ENCODE data around the gene RIMS4. TPM values are rescaled to one million over a fixed set of nuclear protein-coding genes. Genes with fewer than 3 reads are reported as not detected.

RIMS4 gene
- total and polyA plus RNA-seq, 9 of the 15 experiments (the other 6 are each of a cell fraction or from before 2014, with no cell fraction given): 0.04 TPM; not detected in 8

DNA sequence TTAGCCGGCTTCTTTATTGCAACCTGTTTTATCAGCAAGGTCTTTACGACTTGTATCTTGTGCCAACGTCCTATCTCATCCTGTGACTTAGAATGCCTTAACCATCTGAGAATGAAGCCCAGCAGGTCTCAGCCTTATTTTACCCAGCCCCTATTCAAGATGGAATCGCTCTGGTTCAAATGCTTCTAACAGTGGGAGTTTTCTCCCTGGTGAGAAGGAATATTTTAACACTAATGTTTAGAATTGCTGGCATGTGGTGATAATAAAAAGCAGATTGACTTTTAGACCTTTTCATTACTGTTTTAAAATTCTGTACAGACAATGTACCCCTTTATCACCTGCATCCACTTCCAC lies 74.6 kb downstream of the RIMS4 start:
- H2AFZ ChIP-seq (ENCODE audit: low read depth, low read length): peak overlapping the region; percentile 95
- H3K9me3 ChIP-seq (replicated peaks; ENCODE audit: control insufficient read depth, insufficient read depth, low read depth, low read length): no peaks in the 10 kb centered on the region; the same call in 1 of the 2 replicates
- H3K27me3 ChIP-seq (ENCODE audit: control insufficient read depth in 2 of 2, insufficient read depth in 2 of 2, low read length in 2 of 2): peaks cover 5 to 11% of the 10 kb centered on the region in 2 experiments; a peak in 4 of 5 replicates
- H3K4me3 ChIP-seq: no peak overlapping the region
- WGBS (ENCODE audit: insufficient coverage, low coverage, missing lambda C conversion rate): 43% methylated on average over 4 of the region's 4 CpGs
- ATAC-seq (no peak), FAIRE-seq (no peak), DNase-seq (ENCODE audit: extremely low read depth in 1 of 4, low spot score in 3 of 4) (no peak)
- CTCF ChIA-PET (ENCODE audit: low intra/inter-chr PET ratio): interaction anchor here (6.8 kb wide), 1 partner anchor 50 kb away, joined by 58 read pairs; no protein-coding TSS in a partner anchor
- no peaks in the 10 kb centered on the region for H3K79me2 ChIP-seq (ENCODE audit: control insufficient read depth, insufficient read depth, low read length)
- H3K4me1 ChIP-seq (replicated peaks in 1 of 2; ENCODE audit: control insufficient read depth in 2 of 2, insufficient read depth in 2 of 2, low read length in 2 of 2): no peaks in the 10 kb centered on the region; a peak in 1 of 5 replicates
- no peaks in the 10 kb centered on the region for H3K9me1 ChIP-seq (ENCODE audit: control insufficient read depth, insufficient read depth, low read length)
- BruUV-seq (replicated peaks): no TSS peak
- H3K36me3 ChIP-seq (ENCODE audit: control insufficient read depth, insufficient read depth, low read length): no peaks in the 10 kb centered on the region
- intact Hi-C loops (cut with micrococcal nuclease): no loop called here
- no peaks in the 10 kb centered on the region for H4K20me1 ChIP-seq (replicated peaks; ENCODE audit: control insufficient read depth, insufficient read depth, low read length)
- POLR2A ChIA-PET: no interaction called here
- H3K9ac ChIP-seq (ENCODE audit: insufficient read depth in 1 of 2, low read depth in 2 of 2, low read length in 2 of 2): no peak overlapping the region
- in situ Hi-C loops (cut with MboI): no loop called here
- peak overlapping the region; percentile 72 for H3K4me2 ChIP-seq (ENCODE audit: insufficient read depth, low read length)
- H3K27ac ChIP-seq (ENCODE audit: extremely low read depth, low read depth, low read length): no peak overlapping the region
- TF ChIP-seq SMAD4 (CRISPR knock-in tag; conservative IDR thresholded peaks at IDR 0.05): peak; percentile 45; the same call in 1 of the 2 replicates
- peak; percentile 76 for TF ChIP-seq DDX20 (tag; IDR thresholded peaks at IDR 0.05; ENCODE audit: low read depth)
- TF ChIP-seq, protein P1, sequence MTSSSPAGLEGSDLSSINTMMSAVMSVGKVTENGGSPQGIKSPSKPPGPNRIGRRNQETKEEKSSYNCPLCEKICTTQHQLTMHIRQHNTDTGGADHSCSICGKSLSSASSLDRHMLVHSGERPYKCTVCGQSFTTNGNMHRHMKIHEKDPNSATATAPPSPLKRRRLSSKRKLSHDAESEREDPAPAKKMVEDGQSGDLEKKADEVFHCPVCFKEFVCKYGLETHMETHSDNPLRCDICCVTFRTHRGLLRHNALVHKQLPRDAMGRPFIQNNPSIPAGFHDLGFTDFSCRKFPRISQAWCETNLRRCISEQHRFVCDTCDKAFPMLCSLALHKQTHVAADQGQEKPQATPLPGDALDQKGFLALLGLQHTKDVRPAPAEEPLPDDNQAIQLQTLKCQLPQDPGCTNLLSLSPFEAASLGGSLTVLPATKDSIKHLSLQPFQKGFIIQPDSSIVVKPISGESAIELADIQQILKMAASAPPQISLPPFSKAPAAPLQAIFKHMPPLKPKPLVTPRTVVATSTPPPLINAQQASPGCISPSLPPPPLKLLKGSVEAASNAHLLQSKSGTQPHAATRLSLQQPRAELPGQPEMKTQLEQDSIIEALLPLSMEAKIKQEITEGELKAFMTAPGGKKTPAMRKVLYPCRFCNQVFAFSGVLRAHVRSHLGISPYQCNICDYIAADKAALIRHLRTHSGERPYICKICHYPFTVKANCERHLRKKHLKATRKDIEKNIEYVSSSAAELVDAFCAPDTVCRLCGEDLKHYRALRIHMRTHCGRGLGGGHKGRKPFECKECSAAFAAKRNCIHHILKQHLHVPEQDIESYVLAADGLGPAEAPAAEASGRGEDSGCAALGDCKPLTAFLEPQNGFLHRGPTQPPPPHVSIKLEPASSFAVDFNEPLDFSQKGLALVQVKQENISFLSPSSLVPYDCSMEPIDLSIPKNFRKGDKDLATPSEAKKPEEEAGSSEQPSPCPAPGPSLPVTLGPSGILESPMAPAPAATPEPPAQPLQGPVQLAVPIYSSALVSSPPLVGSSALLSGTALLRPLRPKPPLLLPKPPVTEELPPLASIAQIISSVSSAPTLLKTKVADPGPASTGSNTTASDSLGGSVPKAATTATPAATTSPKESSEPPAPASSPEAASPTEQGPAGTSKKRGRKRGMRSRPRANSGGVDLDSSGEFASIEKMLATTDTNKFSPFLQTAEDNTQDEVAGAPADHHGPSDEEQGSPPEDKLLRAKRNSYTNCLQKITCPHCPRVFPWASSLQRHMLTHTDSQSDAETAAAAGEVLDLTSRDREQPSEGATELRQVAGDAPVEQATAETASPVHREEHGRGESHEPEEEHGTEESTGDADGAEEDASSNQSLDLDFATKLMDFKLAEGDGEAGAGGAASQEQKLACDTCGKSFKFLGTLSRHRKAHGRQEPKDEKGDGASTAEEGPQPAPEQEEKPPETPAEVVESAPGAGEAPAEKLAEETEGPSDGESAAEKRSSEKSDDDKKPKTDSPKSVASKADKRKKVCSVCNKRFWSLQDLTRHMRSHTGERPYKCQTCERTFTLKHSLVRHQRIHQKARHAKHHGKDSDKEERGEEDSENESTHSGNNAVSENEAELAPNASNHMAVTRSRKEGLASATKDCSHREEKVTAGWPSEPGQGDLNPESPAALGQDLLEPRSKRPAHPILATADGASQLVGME (CRISPR knock-in tag; IDR thresholded peaks at IDR 0.05): no peak
- 0 out of 2 replicates have a peak, but pooled peaks have one; percentile 46 for TF ChIP-seq MEF2D (tag; conservative IDR thresholded peaks at IDR 0.05; ENCODE audit: low read depth)
- no peak for TF ChIP-seq SAFB (IDR thresholded peaks at IDR 0.05; ENCODE audit: borderline replicate concordance, low read depth, low read length)
- TF ChIP-seq, protein P2, sequence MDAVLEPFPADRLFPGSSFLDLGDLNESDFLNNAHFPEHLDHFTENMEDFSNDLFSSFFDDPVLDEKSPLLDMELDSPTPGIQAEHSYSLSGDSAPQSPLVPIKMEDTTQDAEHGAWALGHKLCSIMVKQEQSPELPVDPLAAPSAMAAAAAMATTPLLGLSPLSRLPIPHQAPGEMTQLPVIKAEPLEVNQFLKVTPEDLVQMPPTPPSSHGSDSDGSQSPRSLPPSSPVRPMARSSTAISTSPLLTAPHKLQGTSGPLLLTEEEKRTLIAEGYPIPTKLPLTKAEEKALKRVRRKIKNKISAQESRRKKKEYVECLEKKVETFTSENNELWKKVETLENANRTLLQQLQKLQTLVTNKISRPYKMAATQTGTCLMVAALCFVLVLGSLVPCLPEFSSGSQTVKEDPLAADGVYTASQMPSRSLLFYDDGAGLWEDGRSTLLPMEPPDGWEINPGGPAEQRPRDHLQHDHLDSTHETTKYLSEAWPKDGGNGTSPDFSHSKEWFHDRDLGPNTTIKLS (IDR thresholded peaks at IDR 0.05; ENCODE audit: borderline replicate concordance, low read depth): no peak
- peak; percentile 82 for TF ChIP-seq PTTG1 (tag; IDR thresholded peaks at IDR 0.05; ENCODE audit: low read depth)
- no peak for TF ChIP-seq ZC3H4 (CRISPR knock-in tag; IDR thresholded peaks at IDR 0.05; ENCODE audit: borderline replicate concordance)
- TF ChIP-seq, protein P3, sequence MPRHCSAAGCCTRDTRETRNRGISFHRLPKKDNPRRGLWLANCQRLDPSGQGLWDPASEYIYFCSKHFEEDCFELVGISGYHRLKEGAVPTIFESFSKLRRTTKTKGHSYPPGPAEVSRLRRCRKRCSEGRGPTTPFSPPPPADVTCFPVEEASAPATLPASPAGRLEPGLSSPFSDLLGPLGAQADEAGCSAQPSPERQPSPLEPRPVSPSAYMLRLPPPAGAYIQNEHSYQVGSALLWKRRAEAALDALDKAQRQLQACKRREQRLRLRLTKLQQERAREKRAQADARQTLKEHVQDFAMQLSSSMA (CRISPR knock-in tag; IDR thresholded peaks at IDR 0.05): no peak
- no peak for TF ChIP-seq ATF7 (IDR thresholded peaks at IDR 0.05)
- no peak for TF ChIP-seq HEY1 (CRISPR knock-in tag; IDR thresholded peaks at IDR 0.05; ENCODE audit: borderline replicate concordance)
- TF ChIP-seq, protein P4, sequence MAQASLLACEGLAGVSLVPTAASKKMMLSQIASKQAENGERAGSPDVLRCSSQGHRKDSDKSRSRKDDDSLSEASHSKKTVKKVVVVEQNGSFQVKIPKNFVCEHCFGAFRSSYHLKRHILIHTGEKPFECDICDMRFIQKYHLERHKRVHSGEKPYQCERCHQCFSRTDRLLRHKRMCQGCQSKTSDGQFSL (CRISPR knock-in tag; IDR thresholded peaks at IDR 0.05): no peak
- TF ChIP-seq, protein P4 (tag; IDR thresholded peaks at IDR 0.05): peak in 1 of 2 experiments; percentile 77; a peak in 2 of 4 replicates
